Measurements from ENCODE around the gene RFWD3.
A peak's percentile ranks its signal among the peaks of the same experiment; 100 is the strongest.

RFWD3 gene

GRCh38 chr16:74606521-74607309 is 60.0 kb downstream of the RFWD3 start, which contains the start of gene GLG1 (continued):
- TF ChIP-seq ZNF513 (tag by site-specific recombination; IDR thresholded peaks at IDR 0.05) (no peak), ZNF146 (tag by site-specific recombination; IDR thresholded peaks at IDR 0.05) (no peak), ZNF514 (tag by site-specific recombination; IDR thresholded peaks at IDR 0.05) (no peak), RBAK (tag by site-specific recombination; IDR thresholded peaks at IDR 0.05) (0 out of 2 replicates have a peak, but pooled peaks have one; percentile 46), ZNF394 (tag by site-specific recombination; IDR thresholded peaks at IDR 0.05; ENCODE audit: borderline replicate concordance) (peak; percentile 61; the same call in 1 of the 2 replicates), ZNF580 (tag by site-specific recombination; IDR thresholded peaks at IDR 0.05) (no peak; the same call in 1 of the 2 replicates), ZBTB7A (tag by site-specific recombination; IDR thresholded peaks at IDR 0.05; ENCODE audit: low read depth) (no peak), ZNF10 (tag by site-specific recombination; IDR thresholded peaks at IDR 0.05) (peak; percentile 54; the same call in 1 of the 2 replicates), ZNF324 (tag by site-specific recombination; IDR thresholded peaks at IDR 0.05) (no peak; the same call in 1 of the 2 replicates)
- TF ChIP-seq, protein P1, sequence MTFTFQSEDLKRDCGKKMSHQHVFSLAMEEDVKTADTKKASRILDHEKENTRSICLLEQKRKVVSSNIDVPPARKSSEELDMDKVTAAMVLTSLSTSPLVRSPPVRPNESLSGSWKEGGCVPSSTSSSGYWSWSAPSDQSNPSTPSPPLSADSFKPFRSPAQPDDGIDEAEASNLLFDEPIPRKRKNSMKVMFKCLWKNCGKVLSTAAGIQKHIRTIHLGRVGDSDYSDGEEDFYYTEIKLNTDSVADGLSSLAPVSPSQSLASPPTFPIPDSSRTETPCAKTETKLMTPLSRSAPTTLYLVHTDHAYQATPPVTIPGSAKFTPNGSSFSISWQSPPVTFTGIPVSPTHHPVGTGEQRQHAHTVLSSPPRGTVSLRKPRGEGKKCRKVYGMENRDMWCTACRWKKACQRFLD (tag by site-specific recombination; IDR thresholded peaks at IDR 0.05): no peak
- TF ChIP-seq, protein P2, sequence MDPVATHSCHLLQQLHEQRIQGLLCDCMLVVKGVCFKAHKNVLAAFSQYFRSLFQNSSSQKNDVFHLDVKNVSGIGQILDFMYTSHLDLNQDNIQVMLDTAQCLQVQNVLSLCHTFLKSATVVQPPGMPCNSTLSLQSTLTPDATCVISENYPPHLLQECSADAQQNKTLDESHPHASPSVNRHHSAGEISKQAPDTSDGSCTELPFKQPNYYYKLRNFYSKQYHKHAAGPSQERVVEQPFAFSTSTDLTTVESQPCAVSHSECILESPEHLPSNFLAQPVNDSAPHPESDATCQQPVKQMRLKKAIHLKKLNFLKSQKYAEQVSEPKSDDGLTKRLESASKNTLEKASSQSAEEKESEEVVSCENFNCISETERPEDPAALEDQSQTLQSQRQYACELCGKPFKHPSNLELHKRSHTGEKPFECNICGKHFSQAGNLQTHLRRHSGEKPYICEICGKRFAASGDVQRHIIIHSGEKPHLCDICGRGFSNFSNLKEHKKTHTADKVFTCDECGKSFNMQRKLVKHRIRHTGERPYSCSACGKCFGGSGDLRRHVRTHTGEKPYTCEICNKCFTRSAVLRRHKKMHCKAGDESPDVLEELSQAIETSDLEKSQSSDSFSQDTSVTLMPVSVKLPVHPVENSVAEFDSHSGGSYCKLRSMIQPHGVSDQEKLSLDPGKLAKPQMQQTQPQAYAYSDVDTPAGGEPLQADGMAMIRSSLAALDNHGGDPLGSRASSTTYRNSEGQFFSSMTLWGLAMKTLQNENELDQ (tag by site-specific recombination; IDR thresholded peaks at IDR 0.05; ENCODE audit: low read depth): no peak

GRCh38 chr16:74605746-74606520 is 60.7 kb downstream of the RFWD3 start:
- ChIA-PET POLR2A (interaction anchor here (1.2 to 1.9 kb wide), 3 partner anchors 9 to 125 kb away, joined by 3 to 9 read pairs (median 4); no protein-coding TSS in a partner anchor), CTCF (interaction anchor here (0.5 to 0.6 kb wide), 2 partner anchors 11 to 593 kb away, joined by 3 read pairs; no protein-coding TSS in a partner anchor)
- Histone ChIP-seq H3K27ac (ENCODE audit: extremely low read depth, low read depth, low read length) (peak overlapping the region; percentile 85), H3K9me3 (ENCODE audit: control insufficient read depth, insufficient read depth, low read depth, low read length) (no peaks in the 10 kb centered on the region), H3K4me1 (ENCODE audit: control insufficient read depth, insufficient read depth, low read length) (peaks cover 31% of the 10 kb centered on the region), H3K36me3 (ENCODE audit: control insufficient read depth in 2 of 2, insufficient read depth in 1 of 2, low read length in 2 of 2) (no peaks in the 10 kb centered on the region), H3K4me3 (ENCODE audit: low read depth, low read length) (peak overlapping the region; percentile 93)
- TF ChIP-seq PRDM6 (tag by site-specific recombination; IDR thresholded peaks at IDR 0.05) (no peak), IKZF3 (tag by site-specific recombination; IDR thresholded peaks at IDR 0.05) (peak; percentile 53; the same call in 1 of the 2 replicates), ZSCAN30 (tag by site-specific recombination; IDR thresholded peaks at IDR 0.05) (0 out of 2 replicates have a peak, but pooled peaks have one; percentile 11), ZBTB17 (tag by site-specific recombination; IDR thresholded peaks at IDR 0.05) (peak; percentile 86)
- TF ChIP-seq, protein P3, sequence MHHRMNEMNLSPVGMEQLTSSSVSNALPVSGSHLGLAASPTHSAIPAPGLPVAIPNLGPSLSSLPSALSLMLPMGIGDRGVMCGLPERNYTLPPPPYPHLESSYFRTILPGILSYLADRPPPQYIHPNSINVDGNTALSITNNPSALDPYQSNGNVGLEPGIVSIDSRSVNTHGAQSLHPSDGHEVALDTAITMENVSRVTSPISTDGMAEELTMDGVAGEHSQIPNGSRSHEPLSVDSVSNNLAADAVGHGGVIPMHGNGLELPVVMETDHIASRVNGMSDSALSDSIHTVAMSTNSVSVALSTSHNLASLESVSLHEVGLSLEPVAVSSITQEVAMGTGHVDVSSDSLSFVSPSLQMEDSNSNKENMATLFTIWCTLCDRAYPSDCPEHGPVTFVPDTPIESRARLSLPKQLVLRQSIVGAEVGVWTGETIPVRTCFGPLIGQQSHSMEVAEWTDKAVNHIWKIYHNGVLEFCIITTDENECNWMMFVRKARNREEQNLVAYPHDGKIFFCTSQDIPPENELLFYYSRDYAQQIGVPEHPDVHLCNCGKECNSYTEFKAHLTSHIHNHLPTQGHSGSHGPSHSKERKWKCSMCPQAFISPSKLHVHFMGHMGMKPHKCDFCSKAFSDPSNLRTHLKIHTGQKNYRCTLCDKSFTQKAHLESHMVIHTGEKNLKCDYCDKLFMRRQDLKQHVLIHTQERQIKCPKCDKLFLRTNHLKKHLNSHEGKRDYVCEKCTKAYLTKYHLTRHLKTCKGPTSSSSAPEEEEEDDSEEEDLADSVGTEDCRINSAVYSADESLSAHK (tag by site-specific recombination; IDR thresholded peaks at IDR 0.05): no peak
- TF ChIP-seq, protein P4, sequence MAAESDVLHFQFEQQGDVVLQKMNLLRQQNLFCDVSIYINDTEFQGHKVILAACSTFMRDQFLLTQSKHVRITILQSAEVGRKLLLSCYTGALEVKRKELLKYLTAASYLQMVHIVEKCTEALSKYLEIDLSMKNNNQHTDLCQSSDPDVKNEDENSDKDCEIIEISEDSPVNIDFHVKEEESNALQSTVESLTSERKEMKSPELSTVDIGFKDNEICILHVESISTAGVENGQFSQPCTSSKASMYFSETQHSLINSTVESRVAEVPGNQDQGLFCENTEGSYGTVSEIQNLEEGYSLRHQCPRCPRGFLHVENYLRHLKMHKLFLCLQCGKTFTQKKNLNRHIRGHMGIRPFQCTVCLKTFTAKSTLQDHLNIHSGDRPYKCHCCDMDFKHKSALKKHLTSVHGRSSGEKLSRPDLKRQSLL (tag by site-specific recombination; IDR thresholded peaks at IDR 0.05): no peak
- TF ChIP-seq, protein P5, sequence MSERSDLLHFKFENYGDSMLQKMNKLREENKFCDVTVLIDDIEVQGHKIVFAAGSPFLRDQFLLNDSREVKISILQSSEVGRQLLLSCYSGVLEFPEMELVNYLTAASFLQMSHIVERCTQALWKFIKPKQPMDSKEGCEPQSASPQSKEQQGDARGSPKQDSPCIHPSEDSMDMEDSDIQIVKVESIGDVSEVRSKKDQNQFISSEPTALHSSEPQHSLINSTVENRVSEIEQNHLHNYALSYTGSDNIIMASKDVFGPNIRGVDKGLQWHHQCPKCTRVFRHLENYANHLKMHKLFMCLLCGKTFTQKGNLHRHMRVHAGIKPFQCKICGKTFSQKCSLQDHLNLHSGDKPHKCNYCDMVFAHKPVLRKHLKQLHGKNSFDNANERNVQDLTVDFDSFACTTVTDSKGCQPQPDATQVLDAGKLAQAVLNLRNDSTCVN (tag by site-specific recombination; optimal IDR thresholded peaks at IDR 0.05): no peak

All from HEK293 (cell line).